Mucosa of descending colon (tissue), 3 donors: ENCODE results near the gene MYLK. TPM values are rescaled to one million over a fixed set of nuclear protein-coding genes. Genes with fewer than 3 reads are reported as not detected.
A peak's percentile ranks its signal among the peaks of the same experiment; 100 is the strongest.
"Not testable (repeated sequence)": the region's sequence is repeated elsewhere in the genome, so short reads cannot be mapped to it uniquely, and the experiment has no call there.

Source experiments
- ATAC-seq: fragments of 200-7000 bp; cut with Tn5 transposase; one replicate; pipeline ENCODE4 v1.9.1; 2020; ENCODE audit warnings: mild to moderate bottlenecking, moderate library complexity
- DNase-seq, 3 donors: peaks; one replicate each; pipeline ENCODE4 v3.0.0-alpha.2; 2020
- H3K36me3 ChIP-seq: fragments of 200-600 bp; one replicate; pipeline ENCODE4 v1.8.0; 2021; ENCODE audit warnings: low read depth, mild to moderate bottlenecking
- H3K4me1 ChIP-seq: fragments of 200-600 bp; one replicate; pipeline ENCODE4 v1.8.0; 2021; ENCODE audit warnings: low read depth, mild to moderate bottlenecking
- H3K4me3 ChIP-seq: fragments of 200-600 bp; one replicate; pipeline ENCODE4 v1.8.0; 2021; ENCODE audit warnings: mild to moderate bottlenecking
- H3K9me3 ChIP-seq: fragments of 200-600 bp; one replicate; pipeline ENCODE4 v1.8.0; 2021; ENCODE audit warnings: mild to moderate bottlenecking
- intact Hi-C, 2 donors: fragments of 100-400 bp; cut with DNase I in 1 of 2; cut with micrococcal nuclease in 1 of 2; formaldehyde crosslinking; loops; one replicate each; pipeline versions ENCODE4 v1.11.0 to v1.11.1; 2022; cut with DNase I, micrococcal nuclease
- total RNA-seq, 3 donors: library from RNA; stranded (reverse); fragmentation: NEBNext Ultra II Directional in 2 of 3; extraction: Animal tissue kit (Norgen Biotek cat#: 25700) in 2 of 3; gene quantifications; one replicate each; pipeline versions ENCODE4 v1.2.1 to v1.2.4, GENCODE V29; 2021 to 2023
- TF ChIP-seq, protein P1 (sequence below): fragments of 200-600 bp; IDR thresholded peaks from one replicate; pipeline ENCODE4 v1.8.0; 2022; ENCODE audit warnings: antibody characterized with exemption, mild to moderate bottlenecking
- donor health status: DM: no; HTN: no; CAD: no; lungs with moderate emphysema.
- donor health status: DM: no; HTN: no; CAD: no.
- donor health status: DM: no; HTN: yes; CAD: no.

MYLK gene
- total RNA-seq, 3 donors from 2014 or later, result 157 to 1,614 (median 175) TPM

- no peaks in the 10 kb centered on the region for H3K36me3 ChIP-seq
- H3K4me3 ChIP-seq, result no peak overlapping the region
- intact Hi-C loops, result no loop called here
- H3K9me3 ChIP-seq, result no peaks in the 10 kb centered on the region
- no peak for ATAC-seq
- TF ChIP-seq, protein P1, sequence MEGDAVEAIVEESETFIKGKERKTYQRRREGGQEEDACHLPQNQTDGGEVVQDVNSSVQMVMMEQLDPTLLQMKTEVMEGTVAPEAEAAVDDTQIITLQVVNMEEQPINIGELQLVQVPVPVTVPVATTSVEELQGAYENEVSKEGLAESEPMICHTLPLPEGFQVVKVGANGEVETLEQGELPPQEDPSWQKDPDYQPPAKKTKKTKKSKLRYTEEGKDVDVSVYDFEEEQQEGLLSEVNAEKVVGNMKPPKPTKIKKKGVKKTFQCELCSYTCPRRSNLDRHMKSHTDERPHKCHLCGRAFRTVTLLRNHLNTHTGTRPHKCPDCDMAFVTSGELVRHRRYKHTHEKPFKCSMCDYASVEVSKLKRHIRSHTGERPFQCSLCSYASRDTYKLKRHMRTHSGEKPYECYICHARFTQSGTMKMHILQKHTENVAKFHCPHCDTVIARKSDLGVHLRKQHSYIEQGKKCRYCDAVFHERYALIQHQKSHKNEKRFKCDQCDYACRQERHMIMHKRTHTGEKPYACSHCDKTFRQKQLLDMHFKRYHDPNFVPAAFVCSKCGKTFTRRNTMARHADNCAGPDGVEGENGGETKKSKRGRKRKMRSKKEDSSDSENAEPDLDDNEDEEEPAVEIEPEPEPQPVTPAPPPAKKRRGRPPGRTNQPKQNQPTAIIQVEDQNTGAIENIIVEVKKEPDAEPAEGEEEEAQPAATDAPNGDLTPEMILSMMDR, result no peak
- no peak for DNase-seq
- H3K4me1 ChIP-seq, result peaks cover 12% of the 10 kb centered on the region
Measured at GRCh38 chr3:123744064-123744463, 140.1 kb downstream of the MYLK start.

- ATAC-seq (no peak), DNase-seq (no peak)
- intact Hi-C loops, result no loop called here
- H3K4me1 ChIP-seq, result peaks cover 12% of the 10 kb centered on the region
- H3K36me3 ChIP-seq, result no peaks in the 10 kb centered on the region
- TF ChIP-seq, protein P1, result no peak
- H3K4me3 ChIP-seq, result no peak overlapping the region
- no peaks in the 10 kb centered on the region for H3K9me3 ChIP-seq
Measured at GRCh38 chr3:123743121-123743520, 141.0 kb downstream of the MYLK start.

GRCh38 chr3:123741041-123741511 lies 143.1 kb downstream of the MYLK start:
- no peak overlapping the region for H3K4me3 ChIP-seq
- peaks cover 12% of the 10 kb centered on the region for H3K4me1 ChIP-seq
- no peaks in the 10 kb centered on the region for H3K36me3 ChIP-seq
- ATAC-seq (peak; percentile 83), DNase-seq (no peak)
- intact Hi-C loops, result no loop called here
- TF ChIP-seq, protein P1, result no peak
- no peaks in the 10 kb centered on the region for H3K9me3 ChIP-seq

DNA sequence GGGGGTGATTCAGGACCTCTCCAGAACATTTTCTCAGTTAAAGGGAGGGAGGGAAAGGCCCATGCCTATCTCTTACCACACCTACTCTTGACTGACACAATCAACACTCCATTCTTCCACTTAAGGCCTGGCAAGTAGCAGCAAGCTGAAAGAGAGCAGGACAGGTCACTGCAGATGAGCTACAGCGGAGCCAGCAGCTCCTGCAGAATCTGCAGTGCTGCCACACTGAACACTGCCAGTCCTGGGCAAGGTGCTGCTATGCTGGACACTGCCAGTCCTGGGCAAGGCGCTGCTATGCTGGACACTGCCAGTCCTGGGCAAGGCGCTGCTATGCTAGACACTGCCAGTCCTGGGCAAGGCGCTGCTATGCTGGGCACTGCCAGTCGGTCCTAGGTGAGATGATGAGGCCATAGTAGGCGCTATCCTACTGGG lies 143.7 kb downstream of the MYLK start:
- Histone ChIP-seq H3K4me3 (no peak overlapping the region), H3K4me1 (peaks cover 12% of the 10 kb centered on the region), H3K36me3 (no peaks in the 10 kb centered on the region), H3K9me3 (no peaks in the 10 kb centered on the region)
- TF ChIP-seq, protein P1, result no peak
- DNase-seq (peak in 1 of 3 donors; percentile 61), ATAC-seq (peak; percentile 38)
- intact Hi-C loops, result no loop called here

DNA sequence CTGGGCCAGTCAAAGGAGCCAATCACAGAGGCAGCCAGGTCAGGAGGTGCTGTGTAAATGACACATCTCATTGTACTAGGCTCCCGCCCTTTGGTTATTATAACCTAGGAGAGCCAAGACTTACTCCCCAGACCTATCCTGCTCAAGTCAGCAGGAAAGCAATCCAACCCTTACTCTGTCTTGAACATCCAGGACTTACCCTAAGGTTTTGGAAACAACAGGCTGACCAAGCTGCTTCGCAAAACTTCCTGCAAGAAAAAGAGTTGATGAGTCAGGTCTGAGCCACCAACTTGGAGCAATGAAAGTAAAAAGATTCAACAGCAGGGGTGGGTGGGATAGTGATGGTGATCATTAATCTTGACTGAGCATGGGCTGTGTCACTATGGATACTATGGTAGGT lies 144.4 kb downstream of the MYLK start:
- peak in 1 of 3 donors; percentile 46 for DNase-seq
- intact Hi-C loops, result no loop called here
- no peaks in the 10 kb centered on the region for H3K36me3 ChIP-seq
- TF ChIP-seq, protein P1, result no peak
- H3K4me1 ChIP-seq, result peaks cover 12% of the 10 kb centered on the region
- peak; percentile 86 for ATAC-seq
- H3K4me3 ChIP-seq, result no peak overlapping the region
- H3K9me3 ChIP-seq, result no peaks in the 10 kb centered on the region

DNA sequence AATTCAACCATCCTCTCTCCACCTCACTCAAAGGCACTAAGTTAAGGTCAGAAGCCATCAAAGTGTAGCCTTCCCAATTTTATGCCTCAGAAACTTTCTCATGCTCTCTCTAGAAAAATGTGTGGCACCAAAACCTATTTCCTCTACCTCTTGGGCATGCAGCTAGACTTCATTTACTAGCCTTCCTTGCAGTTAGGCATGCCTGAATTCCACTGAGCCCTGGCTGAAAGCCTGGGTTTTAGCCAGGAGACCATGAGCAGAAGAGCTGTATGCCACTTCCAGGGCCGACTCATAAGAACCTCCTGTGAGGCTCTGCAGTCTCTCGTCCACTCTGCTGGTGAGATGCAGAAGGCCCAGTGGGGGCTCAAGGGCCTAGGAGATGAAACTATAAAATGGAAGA lies 145.0 kb downstream of the MYLK start:
- Histone ChIP-seq H3K36me3 (no peaks in the 10 kb centered on the region), H3K4me3 (no peak overlapping the region), H3K9me3 (no peaks in the 10 kb centered on the region), H3K4me1 (peaks cover 12% of the 10 kb centered on the region)
- no peak for DNase-seq
- TF ChIP-seq, protein P1, result no peak
- intact Hi-C loops, result no loop called here
- no peak for ATAC-seq

- H3K9me3 ChIP-seq, ATAC-seq, DNase-seq, H3K36me3 ChIP-seq, intact Hi-C loops, H3K4me3 ChIP-seq: not testable (repeated sequence)
- H3K4me1 ChIP-seq, result peaks cover 12% of the 10 kb centered on the region
Measured at GRCh38 chr3:123738522-123738921, 145.6 kb downstream of the MYLK start.
